HG03159 (cell line): ENCODE data around the gene SNTB2.

ENCODE experiments used
- ATAC-seq: cut with Tn5 transposase; IDR thresholded peaks from one replicate; pipeline ENCODE4 v1.9.1; 2021; ENCODE audit warnings: mild to moderate bottlenecking, moderate library complexity; ENCODE audit not compliant: unreplicated experiment

The SNTB2 gene

DNA sequence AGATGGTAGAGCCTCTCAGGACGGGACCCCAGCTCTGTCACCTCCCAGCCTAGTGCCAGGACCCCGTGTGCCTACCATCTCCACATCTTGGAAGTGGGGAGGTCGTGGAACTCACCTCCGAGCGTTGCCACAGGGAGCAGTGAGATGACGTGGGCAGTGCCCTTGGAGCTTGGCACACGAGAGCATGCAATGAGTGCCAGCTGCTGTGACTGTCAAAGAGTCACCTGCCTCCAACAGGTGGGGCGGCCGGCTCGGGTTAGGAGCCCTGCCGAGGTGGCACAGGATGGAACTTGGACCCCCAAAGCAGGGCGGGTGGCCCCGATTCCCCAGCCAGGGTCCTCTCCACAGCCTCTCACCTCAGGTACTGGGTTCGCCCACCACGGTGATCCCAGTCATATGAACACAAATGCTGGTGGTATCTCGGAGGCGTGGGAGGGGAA lies 129.7 kb downstream of the SNTB2 start:
- no peak for ATAC-seq

- no peak for ATAC-seq
Measured at GRCh38 chr16:69318177-69318910, 131.4 kb downstream of the SNTB2 start.

DNA sequence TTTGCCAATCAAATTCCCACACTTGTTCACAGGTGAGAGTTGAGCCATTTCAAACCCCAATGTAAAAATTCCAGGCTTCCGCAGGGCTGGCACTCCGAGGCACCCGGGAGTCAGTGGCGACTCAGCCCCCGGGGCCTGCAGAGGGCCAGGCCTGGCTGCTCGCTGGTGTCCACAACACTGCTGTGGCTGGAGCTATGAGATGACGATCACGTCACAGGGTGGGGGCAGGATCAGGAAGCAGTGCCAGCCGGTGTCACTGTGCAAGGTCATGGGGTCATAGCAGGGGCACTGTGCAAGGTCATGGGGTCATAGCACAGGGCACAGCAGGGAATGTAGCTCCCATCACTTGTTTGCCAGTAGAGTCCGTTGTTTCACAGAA lies 131.9 kb downstream of the SNTB2 start:
- ATAC-seq, result no peak

- ATAC-seq, result no peak
Measured at GRCh38 chr16:69319381-69319780, 132.4 kb downstream of the SNTB2 start.

- ATAC-seq, result no peak
Measured at GRCh38 chr16:69319826-69320739, 133.1 kb downstream of the SNTB2 start.

DNA sequence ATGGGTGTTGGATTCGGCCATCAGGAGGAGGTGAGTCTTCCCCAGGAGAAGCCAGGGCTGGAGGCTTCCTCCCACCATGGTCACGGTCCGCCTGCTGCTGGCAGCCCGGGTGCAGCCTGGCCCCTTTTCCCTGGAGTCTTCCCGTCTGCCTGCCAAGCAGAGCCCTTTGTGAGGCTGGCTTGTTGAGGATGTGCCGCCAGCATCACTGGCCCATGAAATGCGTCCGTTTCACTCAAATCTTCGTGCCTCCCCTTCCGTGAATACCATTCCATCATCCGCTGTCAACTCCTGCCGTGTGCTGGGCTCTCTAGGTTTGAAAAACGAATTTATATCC lies 133.7 kb downstream of the SNTB2 start:
- no peak for ATAC-seq

GRCh38 chr16:69321080-69321479 lies 134.1 kb downstream of the SNTB2 start:
- ATAC-seq, result no peak

- ATAC-seq, result no peak
Measured at GRCh38 chr16:69322343-69322742, 135.4 kb downstream of the SNTB2 start.

GRCh38 chr16:69323415-69323814 lies 136.5 kb downstream of the SNTB2 start:
- no peak for ATAC-seq

DNA sequence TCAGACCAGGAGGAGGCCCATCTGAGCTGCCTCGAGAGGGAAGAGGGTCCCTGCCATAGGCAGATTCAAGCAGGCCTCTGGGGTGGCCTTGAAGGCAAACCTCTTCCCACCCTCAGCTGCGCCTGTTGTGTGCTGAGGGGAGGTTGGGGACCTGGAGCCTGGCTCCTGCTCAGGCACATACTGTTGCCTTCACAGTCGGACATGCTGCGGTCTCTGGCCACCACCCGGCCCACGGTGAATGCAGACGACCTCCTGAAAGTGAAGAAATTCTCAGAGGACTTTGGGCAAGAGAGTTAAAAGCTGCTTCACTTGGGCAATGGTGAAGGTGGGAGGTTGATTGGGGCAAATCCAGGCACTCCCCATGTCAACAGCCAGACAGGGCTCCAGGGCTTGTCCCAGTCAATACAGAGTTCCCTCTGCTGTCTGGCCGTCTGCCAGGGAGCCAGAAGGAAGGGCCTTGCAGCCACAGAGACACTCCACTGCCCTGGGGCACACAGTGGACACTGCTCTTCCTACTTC lies 137.1 kb downstream of the SNTB2 start:
- ATAC-seq, result no peak

DNA sequence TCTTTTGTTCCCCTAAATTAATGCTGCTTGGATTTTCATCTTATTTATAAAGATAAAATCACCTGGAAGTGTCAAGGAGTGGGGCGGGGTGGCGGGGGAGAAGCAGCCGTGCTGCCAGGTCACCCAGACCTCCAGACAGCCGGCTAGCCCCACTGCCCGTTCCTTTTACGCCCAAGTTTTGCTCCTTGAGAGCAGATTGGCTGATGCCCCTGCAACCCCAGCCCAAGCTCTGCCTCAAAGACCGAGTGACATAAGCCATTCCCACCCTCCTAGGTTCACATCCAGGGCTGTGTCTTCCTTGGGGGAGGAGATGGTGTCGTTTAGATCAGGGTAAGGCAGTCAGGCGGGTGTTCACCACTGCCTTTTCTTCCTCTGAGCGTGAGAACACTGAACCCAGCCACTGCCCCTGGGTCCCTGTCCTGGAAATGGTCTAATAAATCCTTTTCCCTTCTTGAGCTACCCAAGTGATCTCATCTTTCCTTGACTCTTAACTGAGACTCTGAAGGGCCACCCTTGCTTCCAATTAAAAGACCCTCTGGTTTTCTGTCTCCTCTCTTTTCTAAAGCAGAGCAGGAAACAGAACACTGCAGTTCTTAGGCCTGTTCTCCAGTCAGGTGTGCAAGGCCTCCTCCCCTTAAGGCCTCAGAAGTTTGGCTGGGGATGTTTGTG lies 137.8 kb downstream of the SNTB2 start:
- no peak for ATAC-seq

- ATAC-seq, result no peak
Measured at GRCh38 chr16:69325784-69326171, 138.8 kb downstream of the SNTB2 start.

GRCh38 chr16:69326172-69326873 lies 139.4 kb downstream of the SNTB2 start:
- ATAC-seq, result no peak

DNA sequence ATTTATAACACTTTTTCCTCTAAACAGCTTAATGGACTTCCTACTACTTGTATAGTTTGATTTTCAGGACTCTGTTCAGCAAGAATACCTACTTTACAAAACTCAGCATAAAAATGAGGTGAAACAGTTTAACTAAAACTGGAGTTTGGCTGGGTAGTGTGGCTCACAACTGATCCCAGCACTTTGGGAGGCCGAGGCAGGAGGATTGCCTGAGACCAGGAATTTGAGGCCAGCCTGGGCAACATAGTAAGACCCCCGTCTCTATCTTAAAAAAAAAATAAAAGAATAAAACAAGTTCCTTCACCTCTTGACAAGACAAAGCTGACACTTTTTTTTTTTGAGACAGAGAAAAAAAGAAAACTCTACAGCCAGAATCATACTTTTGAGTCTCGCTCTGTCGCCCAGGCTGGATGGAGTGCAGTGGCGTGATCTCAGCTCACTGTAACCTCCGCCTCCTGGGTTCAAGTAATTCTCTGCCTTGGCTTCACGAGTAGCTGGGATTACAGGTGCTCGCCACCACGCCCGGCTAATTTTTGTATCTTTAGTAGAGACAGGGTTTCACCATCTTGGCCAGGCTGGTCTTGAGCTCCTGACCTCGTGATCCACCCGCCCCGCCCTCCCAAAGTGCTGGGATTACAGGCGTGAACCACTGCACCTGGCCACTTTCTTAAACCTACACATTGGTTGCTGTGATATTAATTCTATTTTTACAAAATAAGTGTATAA lies 140.8 kb downstream of the SNTB2 start:
- no peak for ATAC-seq

GRCh38 chr16:69328854-69329316 lies 141.9 kb downstream of the SNTB2 start:
- no peak for ATAC-seq

GRCh38 chr16:69329369-69330285 lies 142.7 kb downstream of the SNTB2 start:
- ATAC-seq, result peak; percentile 33

DNA sequence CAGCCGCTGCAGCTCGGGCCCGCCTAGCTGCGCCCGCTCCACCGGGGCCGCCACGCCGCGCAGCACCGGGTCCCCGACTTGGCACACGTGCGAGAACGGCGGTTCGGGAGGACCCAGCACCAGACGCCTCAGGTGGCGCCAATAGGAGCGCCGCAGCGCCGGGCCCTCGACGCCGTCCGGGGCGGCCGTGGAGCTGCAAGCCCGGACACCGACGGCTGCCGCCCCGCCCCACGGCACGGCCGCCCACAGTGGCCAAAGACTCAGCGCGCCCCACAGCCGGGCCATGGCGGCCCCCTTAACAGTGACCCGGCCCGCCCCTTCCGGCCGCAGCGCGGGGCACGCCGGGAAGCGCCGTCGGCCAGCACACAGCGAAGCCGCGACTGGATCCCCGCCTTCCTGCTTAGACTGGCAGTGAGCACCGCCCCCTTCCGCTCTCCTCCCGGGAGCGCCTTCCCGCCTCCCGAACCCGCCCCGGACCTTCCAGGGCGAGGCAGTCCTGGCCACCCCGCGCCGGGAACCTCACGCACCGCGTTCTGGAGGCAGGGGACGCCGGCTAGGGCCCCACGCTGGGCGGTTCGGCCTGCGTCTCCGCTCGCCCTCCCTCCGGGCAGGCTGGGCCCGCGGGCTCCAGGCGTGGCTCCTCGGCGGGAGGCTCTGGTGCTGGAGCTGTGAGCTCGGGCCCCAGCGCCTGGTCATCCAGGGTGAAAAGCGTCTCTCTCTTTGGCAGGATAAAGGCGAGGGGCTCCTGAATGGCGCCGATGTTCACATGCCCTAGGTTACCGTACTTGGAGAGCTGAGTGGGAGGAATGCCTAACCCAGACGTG lies 143.5 kb downstream of the SNTB2 start, which contains the start of gene PDF:
TSS of gene PDF (minus strand) at position 303 of the 824 bp plus-strand sequence. CDS start at position 285, 18 bp downstream.
- ATAC-seq, result peak; percentile 90

GRCh38 chr16:69334696-69335095 lies 147.7 kb downstream of the SNTB2 start:
- ATAC-seq, result no peak
